ENCODE measurements around the gene DCAF8.

Gene DCAF8

DNA sequence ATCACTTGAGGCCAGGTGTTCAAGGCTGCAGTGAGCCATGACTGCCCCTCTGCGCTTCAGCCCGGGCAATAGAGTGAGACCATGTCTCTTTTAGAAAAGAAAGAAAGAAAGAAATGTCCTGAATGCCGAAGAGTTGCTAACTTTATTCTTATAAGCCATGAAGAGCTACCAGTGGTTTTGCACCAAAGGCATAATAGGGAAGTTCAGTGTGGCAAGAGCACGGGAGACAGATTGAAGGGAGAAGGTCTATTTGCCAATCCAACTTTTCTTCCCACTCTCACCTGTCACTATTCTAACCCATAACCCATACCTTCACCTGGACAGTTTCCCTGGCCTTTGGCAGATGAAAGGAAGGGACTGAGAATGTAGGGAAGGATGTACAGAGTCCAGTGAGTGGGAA, 61.6 kb downstream of the DCAF8 start:
- DNase-seq (ENCODE audit: low spot score): no peak
- TF ChIP-seq CTCF (IDR thresholded peaks at IDR 0.05; ENCODE audit: extremely low read depth, missing control alignments): no peak

GRCh38 chr1:160197231-160197630, 65.1 kb downstream of the DCAF8 start:
- DNase-seq (ENCODE audit: low spot score): no peak
- TF ChIP-seq CTCF (IDR thresholded peaks at IDR 0.05; ENCODE audit: extremely low read depth, missing control alignments): no peak

GRCh38 chr1:160196143-160196542, 66.2 kb downstream of the DCAF8 start:
- no peak for TF ChIP-seq CTCF (IDR thresholded peaks at IDR 0.05; ENCODE audit: extremely low read depth, missing control alignments)
- DNase-seq (ENCODE audit: low spot score): no peak

DNA sequence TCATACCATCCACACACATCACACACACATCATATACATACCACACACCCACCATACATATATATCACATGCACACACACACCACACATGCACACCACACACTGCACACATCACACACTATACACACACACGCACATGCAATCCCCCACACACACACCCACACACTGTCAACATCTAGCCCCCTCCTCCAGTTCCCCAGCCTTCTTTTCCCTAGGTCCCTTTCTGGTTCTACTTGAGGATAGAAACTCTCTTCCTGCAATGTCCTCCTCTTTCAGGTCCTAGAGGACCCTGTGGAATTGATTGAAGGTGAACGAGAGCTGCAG, 67.7 kb downstream of the DCAF8 start:
- DNase-seq (ENCODE audit: low spot score): no peak
- no peak for TF ChIP-seq CTCF (IDR thresholded peaks at IDR 0.05; ENCODE audit: extremely low read depth, missing control alignments)

DNA sequence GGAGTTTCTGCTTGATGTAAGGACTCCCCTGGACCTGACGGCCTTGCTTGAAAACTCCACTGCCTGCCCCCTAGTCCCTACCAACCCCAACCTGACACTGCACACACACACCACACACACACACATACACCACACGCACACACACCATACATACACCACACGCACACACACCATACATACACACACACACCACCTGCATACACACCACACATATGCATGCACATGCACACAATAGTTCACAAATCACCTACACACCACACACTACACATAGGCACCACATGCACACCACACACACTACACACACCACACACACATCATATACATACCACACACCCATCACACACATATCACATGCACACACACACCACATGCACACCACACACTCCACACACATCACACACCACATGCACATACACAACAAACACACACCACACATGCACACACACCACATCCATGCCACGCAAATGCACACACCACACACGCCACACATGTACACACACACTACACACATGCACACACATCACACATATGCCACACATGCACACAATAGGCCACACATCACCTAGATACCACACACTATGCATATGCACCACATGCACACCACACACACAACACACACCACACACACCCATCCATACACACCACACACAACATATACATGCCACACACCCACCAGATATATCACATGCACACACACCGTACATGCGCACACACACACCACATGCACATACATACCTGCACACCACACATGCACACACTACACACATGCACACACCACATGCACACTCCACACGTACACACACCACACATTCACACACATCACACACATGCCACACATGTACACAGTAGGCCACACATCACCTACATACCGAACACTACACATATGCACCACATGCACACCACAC, 68.3 kb downstream of the DCAF8 start:
- DNase-seq (ENCODE audit: low spot score): no peak
- no peak for TF ChIP-seq CTCF (IDR thresholded peaks at IDR 0.05; ENCODE audit: extremely low read depth, missing control alignments)

- peak; percentile 95 for TF ChIP-seq CTCF (IDR thresholded peaks at IDR 0.05; ENCODE audit: extremely low read depth, missing control alignments)
- peak; percentile 73 for DNase-seq (ENCODE audit: low spot score)
These were observed 69.1 kb downstream of the DCAF8 start for GRCh38 chr1:160193091-160193819.

GRCh38 chr1:160192234-160192633, 70.1 kb downstream of the DCAF8 start:
- TF ChIP-seq CTCF (IDR thresholded peaks at IDR 0.05; ENCODE audit: extremely low read depth, missing control alignments): no peak
- no peak for DNase-seq (ENCODE audit: low spot score)
